SK-N-SH treated with all-trans-retinoic acid at 6 μM for 48 hours (cell line): ENCODE results near the gene AKAP1.

ENCODE experiments used
- ATAC-seq: fragments of 200-7000 bp; cut with Tn5 transposase; 3 replicates; pipeline ENCODE4 v1.9.1; 2020; ENCODE audit warnings: mild to moderate bottlenecking, moderate library complexity
- ARNTL ChIP-seq: fragments of 450-650 bp; formaldehyde crosslinking; IDR thresholded peaks from 2 replicates; pipeline ENCODE4 v1.5.0; 2020; ENCODE audit warnings: low read depth, mild to moderate bottlenecking, moderate library complexity, borderline replicate concordance
- BACH2 ChIP-seq: fragments of 250-450 bp; sonication (Bioruptor Pico); IDR thresholded peaks from 2 replicates; pipeline ENCODE4 v1.9.0; 2021; ENCODE audit warnings: mild to moderate bottlenecking, borderline replicate concordance
- CREB5 ChIP-seq: fragments of 250-450 bp; sonication (Bioruptor Pico); IDR thresholded peaks from 2 replicates; pipeline ENCODE4 v1.5.1; 2020; ENCODE audit warnings: low read depth, mild to moderate bottlenecking, moderate library complexity
- CSDC2 ChIP-seq: fragments of 250-450 bp; sonication (Bioruptor Pico); IDR thresholded peaks from 2 replicates; pipeline ENCODE4 v1.5.0; 2020; ENCODE audit warnings: mild to moderate bottlenecking, moderate library complexity
- CSRNP3 ChIP-seq: fragments of 250-450 bp; sonication (Bioruptor Pico); IDR thresholded peaks from 2 replicates; pipeline ENCODE4 v1.5.1; 2021; ENCODE audit warnings: mild to moderate bottlenecking, moderate library complexity
- ESRRG ChIP-seq: fragments of 250-450 bp; sonication (Bioruptor Pico); IDR thresholded peaks from 2 replicates; pipeline ENCODE4 v1.6.1; 2021; ENCODE audit warnings: mild to moderate bottlenecking
- GLIS3 ChIP-seq: fragments of 250-450 bp; sonication (Bioruptor Pico); IDR thresholded peaks from 2 replicates; pipeline ENCODE4 v1.5.0; 2020; ENCODE audit warnings: mild to moderate bottlenecking, moderate library complexity
- ISL1 ChIP-seq: fragments of 250-450 bp; sonication (Bioruptor Pico); IDR thresholded peaks from 2 replicates; pipeline ENCODE4 v2.1.2; 2022; ENCODE audit warnings: mild to moderate bottlenecking, moderate library complexity
- OSR1 ChIP-seq: fragments of 250-450 bp; sonication (Bioruptor Pico); IDR thresholded peaks from 2 replicates; pipeline ENCODE4 v1.8.0; 2022; ENCODE audit warnings: moderate library complexity, mild to moderate bottlenecking, inconsistent platforms
- POU6F1 ChIP-seq: fragments of 250-450 bp; sonication (Bioruptor Pico); IDR thresholded peaks from 2 replicates; pipeline ENCODE4 v1.8.0; 2021; ENCODE audit warnings: low read depth, mild to moderate bottlenecking, moderate library complexity, borderline replicate concordance
- RARB ChIP-seq: fragments of 250-450 bp; sonication (Bioruptor Pico); IDR thresholded peaks from 2 replicates; pipeline ENCODE4 v1.8.0; 2021; ENCODE audit warnings: mild to moderate bottlenecking, moderate library complexity
- TCF4 ChIP-seq: fragments of 250-450 bp; sonication (Bioruptor Pico); IDR thresholded peaks from 2 replicates; pipeline ENCODE4 v1.8.0; 2021; ENCODE audit warnings: mild to moderate bottlenecking, moderate library complexity, borderline replicate concordance
- TOX ChIP-seq: fragments of 250-450 bp; sonication (Bioruptor Pico); IDR thresholded peaks from 2 replicates; pipeline ENCODE4 v1.8.0; 2021; ENCODE audit warnings: mild to moderate bottlenecking, moderate library complexity, borderline replicate concordance
- TSHZ2 ChIP-seq: fragments of 250-450 bp; sonication (Bioruptor Pico); IDR thresholded peaks from 2 replicates; pipeline ENCODE4 v1.5.0; 2020; ENCODE audit warnings: mild to moderate bottlenecking, moderate library complexity
- ZC3H10 ChIP-seq: fragments of 250-450 bp; sonication (Bioruptor Pico); IDR thresholded peaks from 2 replicates; pipeline ENCODE4 v1.5.1; 2021; ENCODE audit warnings: mild to moderate bottlenecking, moderate library complexity
- ZFP3 ChIP-seq: fragments of 250-450 bp; sonication (Bioruptor Pico); IDR thresholded peaks from 2 replicates; pipeline ENCODE4 v1.5.0; 2020; ENCODE audit warnings: mild to moderate bottlenecking, moderate library complexity
- ZFP30 ChIP-seq: fragments of 450-650 bp; formaldehyde crosslinking; IDR thresholded peaks from 2 replicates; pipeline ENCODE4 v1.5.0; 2022; ENCODE audit warnings: mild to moderate bottlenecking, moderate library complexity
- ZNF565 ChIP-seq: fragments of 450-650 bp; formaldehyde crosslinking; conservative IDR thresholded peaks from 2 replicates; pipeline ENCODE4 v1.5.0; 2020; ENCODE audit warnings: low read depth, mild to moderate bottlenecking, moderate library complexity
- ZNF8 ChIP-seq: fragments of 450-650 bp; formaldehyde crosslinking; IDR thresholded peaks from 2 replicates; pipeline ENCODE4 v1.5.0; 2020; ENCODE audit warnings: mild to moderate bottlenecking, moderate library complexity
- TF ChIP-seq, protein P1 (sequence below): fragments of 250-450 bp; sonication (Bioruptor Pico); IDR thresholded peaks from 2 replicates; pipeline ENCODE4 v1.8.0; 2020; ENCODE audit warnings: mild to moderate bottlenecking, moderate library complexity, borderline replicate concordance

Gene AKAP1

DNA sequence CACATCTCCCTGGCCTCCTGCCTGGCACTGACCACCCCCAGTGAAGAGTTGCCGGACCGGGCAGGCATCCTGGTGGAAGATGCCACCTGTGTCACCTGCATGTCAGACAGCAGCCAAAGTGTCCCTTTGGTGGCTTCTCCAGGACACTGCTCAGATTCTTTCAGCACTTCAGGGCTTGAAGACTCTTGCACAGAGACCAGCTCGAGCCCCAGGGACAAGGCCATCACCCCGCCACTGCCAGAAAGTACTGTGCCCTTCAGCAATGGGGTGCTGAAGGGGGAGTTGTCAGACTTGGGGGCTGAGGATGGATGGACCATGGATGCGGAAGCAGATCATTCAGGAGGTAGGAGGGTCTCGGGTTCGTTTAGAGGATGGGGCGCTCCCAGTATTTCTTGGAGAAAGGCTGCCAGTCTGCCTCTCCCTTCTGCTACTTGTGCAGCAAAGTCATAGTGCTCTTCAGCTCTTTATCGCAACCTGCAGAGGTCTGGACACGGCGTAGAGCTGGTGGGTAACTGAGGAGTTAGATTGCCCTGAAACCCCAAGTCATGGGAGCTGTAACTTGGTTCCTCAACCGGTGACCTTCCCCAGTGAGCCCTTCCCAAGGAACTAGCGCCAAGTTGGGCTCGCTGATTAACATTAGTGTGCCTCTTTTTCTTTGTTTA is 21.9 kb downstream of the AKAP1 start:
- no peak for ATAC-seq
- TF ChIP-seq OSR1 (CRISPR knock-in tag) (no peak), TOX (no peak), ARNTL (no peak), ESRRG (CRISPR knock-in tag) (no peak), CSDC2 (CRISPR knock-in tag) (no peak), CSRNP3 (CRISPR knock-in tag) (no peak), TCF4 (CRISPR knock-in tag) (no peak), ZC3H10 (CRISPR knock-in tag) (no peak), BACH2 (no peak), ZFP3 (no peak), RARB (CRISPR knock-in tag) (no peak), ZNF8 (no peak), ZNF565 (CRISPR knock-in tag) (no peak), TSHZ2 (no peak)
- TF ChIP-seq, protein P1, sequence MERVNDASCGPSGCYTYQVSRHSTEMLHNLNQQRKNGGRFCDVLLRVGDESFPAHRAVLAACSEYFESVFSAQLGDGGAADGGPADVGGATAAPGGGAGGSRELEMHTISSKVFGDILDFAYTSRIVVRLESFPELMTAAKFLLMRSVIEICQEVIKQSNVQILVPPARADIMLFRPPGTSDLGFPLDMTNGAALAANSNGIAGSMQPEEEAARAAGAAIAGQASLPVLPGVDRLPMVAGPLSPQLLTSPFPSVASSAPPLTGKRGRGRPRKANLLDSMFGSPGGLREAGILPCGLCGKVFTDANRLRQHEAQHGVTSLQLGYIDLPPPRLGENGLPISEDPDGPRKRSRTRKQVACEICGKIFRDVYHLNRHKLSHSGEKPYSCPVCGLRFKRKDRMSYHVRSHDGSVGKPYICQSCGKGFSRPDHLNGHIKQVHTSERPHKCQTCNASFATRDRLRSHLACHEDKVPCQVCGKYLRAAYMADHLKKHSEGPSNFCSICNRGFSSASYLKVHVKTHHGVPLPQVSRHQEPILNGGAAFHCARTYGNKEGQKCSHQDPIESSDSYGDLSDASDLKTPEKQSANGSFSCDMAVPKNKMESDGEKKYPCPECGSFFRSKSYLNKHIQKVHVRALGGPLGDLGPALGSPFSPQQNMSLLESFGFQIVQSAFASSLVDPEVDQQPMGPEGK (CRISPR knock-in tag) = no peak
- TF ChIP-seq, all 23 proteins: peak for 0

- no peak for ATAC-seq
- TF ChIP-seq GLIS3 (CRISPR knock-in tag) (no peak), BACH2 (no peak), CREB5 (no peak), ARNTL (no peak), TCF4 (CRISPR knock-in tag) (no peak), POU6F1 (CRISPR knock-in tag) (no peak), ISL1 (CRISPR knock-in tag) (no peak)
These were observed 22.6 kb downstream of the AKAP1 start for GRCh38 chr17:57107498-57108101.

GRCh38 chr17:57108671-57109392 is 23.8 kb downstream of the AKAP1 start:
- ATAC-seq = no peak
- TF ChIP-seq ZFP30 (CRISPR knock-in tag) (no peak), ZNF8 (no peak), BACH2 (no peak)
- TF ChIP-seq, protein P1 (CRISPR knock-in tag) = no peak
